Measurements from ENCODE around the gene SYN1.
"Not testable (repeated sequence)": the region's sequence is repeated elsewhere in the genome, so short reads cannot be mapped to it uniquely, and the experiment has no call there.

SYN1 gene

GRCh38 chrX:47608130-47608810 is 11.4 kb downstream of the SYN1 start:
- Histone ChIP-seq H3K27me3 (ENCODE audit: insufficient read depth, low read length, poor library complexity) (no peaks in the 10 kb centered on the region), H3K79me2 (ENCODE audit: insufficient read depth, low read length) (no peaks in the 10 kb centered on the region), H2AFZ (ENCODE audit: low read depth, low read length) (no peak overlapping the region), H4K20me1 (ENCODE audit: insufficient read depth, low read length) (no peaks in the 10 kb centered on the region), H3K27ac (ENCODE audit: low read length) (no peak overlapping the region), H3K4me3 (ENCODE audit: low read depth in 1 of 2, low read length in 2 of 2) (no peak overlapping the region), H3K36me3 (ENCODE audit: insufficient read depth, low read length) (no peaks in the 10 kb centered on the region), H3K4me2 (ENCODE audit: insufficient read depth, low read length) (no peak overlapping the region), H3K9me3 (ENCODE audit: insufficient read depth, low read length, severe bottlenecking) (no peaks in the 10 kb centered on the region), H3K9ac (ENCODE audit: low read depth, low read length) (no peak overlapping the region), H3K4me1 (ENCODE audit: insufficient read depth, low read length) (no peaks in the 10 kb centered on the region)
- no peak for TF ChIP-seq CTCF (IDR thresholded peaks at IDR 0.05; ENCODE audit: borderline replicate concordance, extremely low read depth, low read length, poor library complexity, severe bottlenecking)
- no peak for TF ChIP-seq EZH2 (IDR thresholded peaks at IDR 0.05; ENCODE audit: borderline replicate concordance, low read depth, low read length, severe bottlenecking)
- ATAC-seq (ENCODE audit: insufficient read depth, low read depth) (no peak), DNase-seq (no peak)

- H2AFZ ChIP-seq (ENCODE audit: low read depth, low read length) = no peak overlapping the region
- no peak overlapping the region for H3K4me2 ChIP-seq (ENCODE audit: insufficient read depth, low read length)
- TF ChIP-seq EZH2 (IDR thresholded peaks at IDR 0.05; ENCODE audit: borderline replicate concordance, low read depth, low read length, severe bottlenecking) (no peak), CTCF (IDR thresholded peaks at IDR 0.05; ENCODE audit: borderline replicate concordance, extremely low read depth, low read length, poor library complexity, severe bottlenecking) (no peak)
- H4K20me1 ChIP-seq (ENCODE audit: insufficient read depth, low read length) = no peaks in the 10 kb centered on the region
- no peak overlapping the region for H3K27ac ChIP-seq (ENCODE audit: low read length)
- no peaks in the 10 kb centered on the region for H3K27me3 ChIP-seq (ENCODE audit: insufficient read depth, low read length, poor library complexity)
- H3K79me2 ChIP-seq (ENCODE audit: insufficient read depth, low read length) = no peaks in the 10 kb centered on the region
- H3K4me1 ChIP-seq (ENCODE audit: insufficient read depth, low read length) = no peaks in the 10 kb centered on the region
- no peak overlapping the region for H3K4me3 ChIP-seq (ENCODE audit: low read depth in 1 of 2, low read length in 2 of 2)
- DNase-seq = no peak
- no peak for ATAC-seq (ENCODE audit: insufficient read depth, low read depth)
- H3K36me3 ChIP-seq (ENCODE audit: insufficient read depth, low read length) = no peaks in the 10 kb centered on the region
- H3K9me3 ChIP-seq (ENCODE audit: insufficient read depth, low read length, severe bottlenecking) = no peaks in the 10 kb centered on the region
- H3K9ac ChIP-seq (ENCODE audit: low read depth, low read length) = no peak overlapping the region
These were observed 12.6 kb downstream of the SYN1 start for GRCh38 chrX:47607091-47607490.

GRCh38 chrX:47605024-47605423 is 14.6 kb downstream of the SYN1 start:
- no peak for TF ChIP-seq CTCF (IDR thresholded peaks at IDR 0.05; ENCODE audit: borderline replicate concordance, extremely low read depth, low read length, poor library complexity, severe bottlenecking)
- TF ChIP-seq EZH2 (IDR thresholded peaks at IDR 0.05; ENCODE audit: borderline replicate concordance, low read depth, low read length, severe bottlenecking) = no peak
- H3K27me3 ChIP-seq (ENCODE audit: insufficient read depth, low read length, poor library complexity) = no peaks in the 10 kb centered on the region

GRCh38 chrX:47603125-47603524 is 16.5 kb downstream of the SYN1 start:
- not testable (repeated sequence) for H3K9ac ChIP-seq (ENCODE audit: low read depth, low read length); H2AFZ ChIP-seq (ENCODE audit: low read depth, low read length); H3K4me1 ChIP-seq (ENCODE audit: insufficient read depth, low read length); H3K27me3 ChIP-seq (ENCODE audit: insufficient read depth, low read length, poor library complexity); H3K79me2 ChIP-seq (ENCODE audit: insufficient read depth, low read length); H3K36me3 ChIP-seq (ENCODE audit: insufficient read depth, low read length); H3K4me2 ChIP-seq (ENCODE audit: insufficient read depth, low read length); H3K9me3 ChIP-seq (ENCODE audit: insufficient read depth, low read length, severe bottlenecking); ATAC-seq (ENCODE audit: insufficient read depth, low read depth); H3K4me3 ChIP-seq (ENCODE audit: low read depth in 1 of 2, low read length in 2 of 2); H4K20me1 ChIP-seq (ENCODE audit: insufficient read depth, low read length); DNase-seq; H3K27ac ChIP-seq (ENCODE audit: low read length)

More at GRCh38 chrX:47605024-47605423, 14.6 kb downstream of the SYN1 start:
- no peak overlapping the region for H2AFZ ChIP-seq (ENCODE audit: low read depth, low read length)
- H3K9me3 ChIP-seq (ENCODE audit: insufficient read depth, low read length, severe bottlenecking) = no peaks in the 10 kb centered on the region
- no peaks in the 10 kb centered on the region for H3K79me2 ChIP-seq (ENCODE audit: insufficient read depth, low read length)
- H3K4me1 ChIP-seq (ENCODE audit: insufficient read depth, low read length) = no peaks in the 10 kb centered on the region
- no peak overlapping the region for H3K9ac ChIP-seq (ENCODE audit: low read depth, low read length)
- no peak overlapping the region for H3K27ac ChIP-seq (ENCODE audit: low read length)
- no peak overlapping the region for H3K4me2 ChIP-seq (ENCODE audit: insufficient read depth, low read length)
- ATAC-seq (ENCODE audit: insufficient read depth, low read depth) (no peak), DNase-seq (no peak)
- no peaks in the 10 kb centered on the region for H3K36me3 ChIP-seq (ENCODE audit: insufficient read depth, low read length)
- H4K20me1 ChIP-seq (ENCODE audit: insufficient read depth, low read length) = no peaks in the 10 kb centered on the region
- H3K4me3 ChIP-seq (ENCODE audit: low read depth in 1 of 2, low read length in 2 of 2) = no peak overlapping the region

Data from DND-41 (cell line).